Upper lobe of left lung (tissue), 4 donors: Measurements from ENCODE around the gene PRPS1.

Experiments used
- POLR2A ChIP-seq, 4 donors: fragments of 450-650 bp; IDR thresholded peaks; one replicate each; pipeline ENCODE4 v1.5.1; 2016 to 2017; ENCODE audit warnings: antibody characterized with exemption in 4 of 4, mild to moderate bottlenecking in 2 of 4
- TF ChIP-seq, protein P1 (sequence below), 6 experiments: fragments of 450-650 bp in 4 of 6; fragments of 200-600 bp in 2 of 6; sonication (generic) in 2 of 6; IDR thresholded peaks; one replicate each; pipeline ENCODE4 v1.5.1; 2016 to 2019; ENCODE audit warnings: antibody characterized with exemption in 6 of 6

DNA sequence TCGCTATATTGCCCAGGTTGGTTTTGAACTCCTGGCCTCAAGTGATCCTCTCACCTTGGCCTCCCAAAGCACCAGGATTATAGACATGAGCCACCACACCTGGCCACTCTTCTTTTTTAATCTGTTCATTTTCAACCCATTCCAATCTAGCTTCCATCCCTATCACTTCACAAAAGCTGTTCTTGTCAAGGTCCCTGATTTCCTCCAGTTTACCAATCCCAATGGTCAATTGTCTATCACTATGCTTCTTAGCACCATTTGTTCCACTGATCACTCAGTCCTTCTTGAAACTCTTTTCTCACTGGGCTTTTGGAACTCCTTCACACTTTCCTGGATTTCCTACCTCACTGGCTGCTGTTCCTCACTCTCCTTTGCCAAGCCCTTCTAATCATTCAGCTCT is 38.6 kb downstream of the PRPS1 start:
- no peak for TF ChIP-seq POLR2A (IDR thresholded peaks at IDR 0.05)
- TF ChIP-seq, protein P1, sequence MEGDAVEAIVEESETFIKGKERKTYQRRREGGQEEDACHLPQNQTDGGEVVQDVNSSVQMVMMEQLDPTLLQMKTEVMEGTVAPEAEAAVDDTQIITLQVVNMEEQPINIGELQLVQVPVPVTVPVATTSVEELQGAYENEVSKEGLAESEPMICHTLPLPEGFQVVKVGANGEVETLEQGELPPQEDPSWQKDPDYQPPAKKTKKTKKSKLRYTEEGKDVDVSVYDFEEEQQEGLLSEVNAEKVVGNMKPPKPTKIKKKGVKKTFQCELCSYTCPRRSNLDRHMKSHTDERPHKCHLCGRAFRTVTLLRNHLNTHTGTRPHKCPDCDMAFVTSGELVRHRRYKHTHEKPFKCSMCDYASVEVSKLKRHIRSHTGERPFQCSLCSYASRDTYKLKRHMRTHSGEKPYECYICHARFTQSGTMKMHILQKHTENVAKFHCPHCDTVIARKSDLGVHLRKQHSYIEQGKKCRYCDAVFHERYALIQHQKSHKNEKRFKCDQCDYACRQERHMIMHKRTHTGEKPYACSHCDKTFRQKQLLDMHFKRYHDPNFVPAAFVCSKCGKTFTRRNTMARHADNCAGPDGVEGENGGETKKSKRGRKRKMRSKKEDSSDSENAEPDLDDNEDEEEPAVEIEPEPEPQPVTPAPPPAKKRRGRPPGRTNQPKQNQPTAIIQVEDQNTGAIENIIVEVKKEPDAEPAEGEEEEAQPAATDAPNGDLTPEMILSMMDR (IDR thresholded peaks at IDR 0.05) = no peak
